HCT116 (cell line): Measurements from ENCODE around the gene CERS6. TPM values are rescaled to one million over a fixed set of nuclear protein-coding genes. Genes with fewer than 3 reads are reported as not detected.
"Not testable (repeated sequence)": the region's sequence is repeated elsewhere in the genome, so short reads cannot be mapped to it uniquely, and the experiment has no call there.

Experiments used
- ATAC-seq: fragments of 200-7000 bp; cut with Tn5 transposase; 2 replicates; pipeline ENCODE4 v1.9.1; 2020; ENCODE audit warnings: mild to moderate bottlenecking, moderate library complexity
- BruUV-seq: library from RNA; stranded (reverse); fragments of 400-500 nt; replicated peaks from 2 replicates; lab custom pipeline; 2021; lab: Mats Ljungman, UMichigan
- CTCF ChIA-PET: fragments of 300-600 bp; sonication (Branson Sonifier 250); formaldehyde crosslinking; loops from one replicate; lab custom pipeline; 2021; ENCODE audit warnings: antibody characterized with exemption; lab: Charles Lee
- POLR2A ChIA-PET: fragments of 300-600, 350-600 bp; sonication (Branson Sonifier 250); formaldehyde crosslinking; loops from one replicate; lab custom pipeline; 2021; ENCODE audit warnings: antibody characterized with exemption; lab: Charles Lee
- RAD21 ChIA-PET, 2 experiments: fragments of 300-600 bp; sonication (Branson Sonifier 250); formaldehyde crosslinking; loops; one replicate each; lab custom pipeline; 2023; ENCODE audit warnings: low total read pairs in 2 of 2; ENCODE audit not compliant: uncharacterized antibody in 2 of 2, unreplicated experiment in 2 of 2, low non-redundant PET in 1 of 2; lab: Charles Lee
- DNase-seq: peaks from one replicate; pipeline ENCODE4 v3.0.0-alpha.2; 2010; ENCODE audit warnings: low read depth, low spot score
- H2AFZ ChIP-seq: fragments of 200-600 bp; shearing (Covaris generic), sonication (generic); 2 replicates; pipeline ENCODE4 v1.6.1; 2017; ENCODE audit warnings: low read depth, mixed run types, mixed read lengths, antibody characterized with exemption, low read length; ENCODE audit not compliant: poor library complexity, severe bottlenecking
- H3K27ac ChIP-seq: 2 replicates; pipeline ENCODE4 v1.5.1; 2012; ENCODE audit warnings: low read depth, low read length
- H3K27me3 ChIP-seq: fragments of 200-600 bp; sonication (generic); 2 replicates; pipeline ENCODE4 v1.6.1; 2016; ENCODE audit warnings: mixed run types, low read length, mixed read lengths; ENCODE audit not compliant: insufficient read depth
- H3K36me3 ChIP-seq, 2 experiments: fragments of 200-500 bp in 1 of 2; fragments of 200-600 bp in 1 of 2; sonication (Bioruptor generic) in 1 of 2; sonication (generic) in 1 of 2; 2 replicates each; pipeline versions ENCODE4 v1.5.1 to v1.6.1; 2014 to 2016; ENCODE audit warnings: low read length in 2 of 2, inconsistent platforms in 1 of 2, mixed read lengths in 1 of 2, mixed run types in 1 of 2; ENCODE audit not compliant: insufficient read depth in 2 of 2, control insufficient read depth in 1 of 2
- H3K4me1 ChIP-seq, 2 experiments: fragments of 200-600 bp in 1 of 2; sonication (generic) in 1 of 2; 2 replicates each; pipeline versions ENCODE4 v1.5.1 to v1.6.1; 2012 to 2017; ENCODE audit warnings: low read length in 2 of 2, inconsistent platforms in 1 of 2, mild to moderate bottlenecking in 1 of 2, mixed read lengths in 1 of 2, mixed run types in 1 of 2, moderate library complexity in 1 of 2; ENCODE audit not compliant: insufficient read depth in 2 of 2, control insufficient read depth in 1 of 2
- H3K4me2 ChIP-seq: fragments of 200-600 bp; sonication (generic); 2 replicates; pipeline ENCODE4 v1.6.1; 2017; ENCODE audit warnings: mixed run types, low read length, mixed read lengths
- H3K4me3 ChIP-seq, 2 experiments: fragments of 200-600 bp in 1 of 2; sonication (generic) in 1 of 2; replicated peaks in 1 of 2; 2 replicates each; pipeline ENCODE4 v1.5.1; 2011 to 2016; ENCODE audit warnings: low read length in 2 of 2, control low read depth in 1 of 2, low read depth in 1 of 2, mild to moderate bottlenecking in 1 of 2, mixed read lengths in 1 of 2, mixed run types in 1 of 2
- H3K79me2 ChIP-seq: fragments of 200-600 bp; sonication (generic); 2 replicates; pipeline ENCODE4 v1.6.1; 2017; ENCODE audit warnings: mild to moderate bottlenecking, mixed run types, low read length, moderate library complexity, mixed read lengths; ENCODE audit not compliant: insufficient read depth
- H3K9ac ChIP-seq: fragments of 200-600 bp; sonication (generic); 2 replicates; pipeline ENCODE4 v1.6.1; 2016; ENCODE audit warnings: low read length, mixed read lengths
- H3K9me2 ChIP-seq: fragments of 200-600 bp; sonication (generic), shearing (Covaris generic); 2 replicates; pipeline ENCODE4 v1.6.1; 2017; ENCODE audit warnings: mixed run types, mild to moderate bottlenecking, moderate library complexity; ENCODE audit not compliant: insufficient read depth
- H3K9me3 ChIP-seq, 2 experiments: fragments of 200-500 bp in 1 of 2; fragments of 200-600 bp in 1 of 2; sonication (Bioruptor generic) in 1 of 2; sonication (generic) in 1 of 2; 2 replicates each; pipeline ENCODE4 v1.6.1; 2014 to 2017; ENCODE audit warnings: low read length in 2 of 2, mixed read lengths in 2 of 2, inconsistent platforms in 1 of 2, low read depth in 1 of 2, mild to moderate bottlenecking in 1 of 2, mixed run types in 1 of 2, moderate library complexity in 1 of 2; ENCODE audit not compliant: control insufficient read depth in 1 of 2, insufficient read depth in 1 of 2
- H4K20me1 ChIP-seq: fragments of 200-600 bp; sonication (generic), shearing (Covaris generic); 2 replicates; pipeline ENCODE4 v1.6.1; 2017; ENCODE audit warnings: mixed run types, mild to moderate bottlenecking, moderate library complexity; ENCODE audit not compliant: insufficient read depth
- EZH2phosphoT487 ChIP-seq: fragments of 200-600 bp; IDR thresholded peaks from 2 replicates; pipeline ENCODE4 v1.6.1; 2018; ENCODE audit warnings: antibody characterized with exemption, borderline replicate concordance
- SP1 ChIP-seq: IDR thresholded peaks from 2 replicates; pipeline ENCODE4 v1.6.1; 2012; ENCODE audit warnings: low read depth
- intact Hi-C: fragments of 100-400 bp; cut with micrococcal nuclease; formaldehyde crosslinking; loops from 2 replicates; pipeline ENCODE4 v1.10.0; 2022
- total RNA-seq: library from RNA; stranded (reverse); gene quantifications from one replicate; pipeline ENCODE4 v1.2.1, GENCODE V29; 2021; ENCODE audit not compliant: unreplicated experiment
- TF ChIP-seq, protein P1 (sequence below), 3 experiments: fragments of 200-600 bp in 1 of 3; sonication (generic) in 1 of 3; IDR thresholded peaks in 2 of 3; conservative IDR thresholded peaks in 1 of 3; 2 replicates each; pipeline ENCODE4 v1.5.1; 2012 to 2017; ENCODE audit warnings: low read depth in 2 of 3, low read length in 2 of 3, antibody characterized with exemption in 1 of 3, borderline replicate concordance in 1 of 3, control low read depth in 1 of 3, mild to moderate bottlenecking in 1 of 3, mixed read lengths in 1 of 3, mixed run types in 1 of 3, moderate library complexity in 1 of 3; ENCODE audit not compliant: insufficient read depth in 1 of 3

The CERS6 gene
- total RNA-seq, 1 experiment from 2014 or later: 37.0 TPM

DNA sequence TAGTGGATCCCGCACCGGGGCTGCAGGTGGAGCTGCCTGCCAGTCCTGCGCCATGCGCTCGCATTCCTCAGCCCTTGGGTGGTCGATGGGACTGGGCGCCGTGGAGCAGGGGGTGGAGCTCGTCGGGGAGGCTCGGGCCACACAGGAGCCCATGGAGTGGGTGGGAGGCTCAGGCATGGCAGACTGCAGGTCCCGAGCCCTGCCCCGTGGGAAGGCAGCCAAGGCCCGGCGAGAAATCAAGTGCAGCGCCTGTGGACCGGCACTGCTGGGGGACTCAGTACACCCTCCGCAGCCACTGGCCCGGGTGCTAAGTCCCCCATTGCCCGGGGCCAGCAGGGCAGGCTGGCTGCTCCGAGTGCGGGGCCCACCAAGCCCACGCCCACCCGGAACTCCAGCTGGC lies 201.3 kb downstream of the CERS6 start:
- ATAC-seq, intact Hi-C loops, H3K9me3 ChIP-seq, H2AFZ ChIP-seq, H3K9me2 ChIP-seq, H4K20me1 ChIP-seq, H3K27me3 ChIP-seq, POLR2A ChIA-PET, H3K4me3 ChIP-seq, DNase-seq, BruUV-seq, H3K36me3 ChIP-seq, H3K27ac ChIP-seq, H3K79me2 ChIP-seq, CTCF ChIA-PET, H3K4me2 ChIP-seq, H3K4me1 ChIP-seq, H3K9ac ChIP-seq, RAD21 ChIA-PET: not testable (repeated sequence)

DNA sequence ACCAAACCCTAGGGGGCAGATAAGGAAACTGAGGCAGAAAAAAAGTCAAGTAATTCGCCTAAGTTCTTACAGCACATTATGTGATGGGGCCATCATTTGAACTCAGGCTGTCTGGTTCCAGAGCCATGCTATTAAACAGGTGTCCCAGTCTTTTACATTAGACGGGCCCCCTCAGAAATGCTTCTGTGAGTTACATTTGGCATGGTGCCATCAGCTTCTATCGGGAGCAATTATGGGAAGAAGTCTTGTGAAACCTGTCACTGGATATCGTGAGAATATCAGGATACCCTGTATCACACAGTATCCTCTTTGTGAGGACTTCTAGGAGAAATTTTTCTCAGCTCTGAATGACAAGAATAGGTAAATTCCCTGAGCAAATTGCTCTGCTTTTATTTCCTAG lies 202.6 kb downstream of the CERS6 start:
- TF ChIP-seq EZH2phosphoT487 (no peak), SP1 (no peak)
- TF ChIP-seq, protein P1, sequence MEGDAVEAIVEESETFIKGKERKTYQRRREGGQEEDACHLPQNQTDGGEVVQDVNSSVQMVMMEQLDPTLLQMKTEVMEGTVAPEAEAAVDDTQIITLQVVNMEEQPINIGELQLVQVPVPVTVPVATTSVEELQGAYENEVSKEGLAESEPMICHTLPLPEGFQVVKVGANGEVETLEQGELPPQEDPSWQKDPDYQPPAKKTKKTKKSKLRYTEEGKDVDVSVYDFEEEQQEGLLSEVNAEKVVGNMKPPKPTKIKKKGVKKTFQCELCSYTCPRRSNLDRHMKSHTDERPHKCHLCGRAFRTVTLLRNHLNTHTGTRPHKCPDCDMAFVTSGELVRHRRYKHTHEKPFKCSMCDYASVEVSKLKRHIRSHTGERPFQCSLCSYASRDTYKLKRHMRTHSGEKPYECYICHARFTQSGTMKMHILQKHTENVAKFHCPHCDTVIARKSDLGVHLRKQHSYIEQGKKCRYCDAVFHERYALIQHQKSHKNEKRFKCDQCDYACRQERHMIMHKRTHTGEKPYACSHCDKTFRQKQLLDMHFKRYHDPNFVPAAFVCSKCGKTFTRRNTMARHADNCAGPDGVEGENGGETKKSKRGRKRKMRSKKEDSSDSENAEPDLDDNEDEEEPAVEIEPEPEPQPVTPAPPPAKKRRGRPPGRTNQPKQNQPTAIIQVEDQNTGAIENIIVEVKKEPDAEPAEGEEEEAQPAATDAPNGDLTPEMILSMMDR (IDR thresholded peaks at IDR 0.05 in 2 of 3, conservative IDR thresholded peaks at IDR 0.05 in 1 of 3; ENCODE audit: borderline replicate concordance in 1 of 3, insufficient read depth in 1 of 3, low read depth in 2 of 3, low read length in 2 of 3): no peak
- no peaks in the 10 kb centered on the region for H3K79me2 ChIP-seq
- no peak overlapping the region for H3K4me3 ChIP-seq
- H4K20me1 ChIP-seq: 0 out of 2 replicates have a peak, but pooled peaks cover 3% of the 10 kb centered on the region
- H3K9ac ChIP-seq: no peak overlapping the region
- BruUV-seq: no TSS peak
- no peaks in the 10 kb centered on the region for H3K27me3 ChIP-seq
- H2AFZ ChIP-seq: no peak overlapping the region
- no peak overlapping the region for H3K4me2 ChIP-seq
- ChIA-PET CTCF (no interaction called here), RAD21 (no interaction called here), POLR2A (no interaction called here)
- DNase-seq (no peak), ATAC-seq (no peak)
- no peaks in the 10 kb centered on the region for H3K9me3 ChIP-seq
- H3K27ac ChIP-seq: no peak overlapping the region
- intact Hi-C loops: no loop called here
- H3K9me2 ChIP-seq: no peaks in the 10 kb centered on the region
- H3K4me1 ChIP-seq: no peaks in the 10 kb centered on the region
- no peaks in the 10 kb centered on the region for H3K36me3 ChIP-seq
